ENCODE measurements around the gene HYAL2. TPM values are rescaled to one million over a fixed set of nuclear protein-coding genes. Genes with fewer than 3 reads are reported as not detected.

Gene HYAL2
- total RNA-seq, 4 donors from 2014 or later = 37.4 to 114 (median 97.2) TPM

GRCh38 chr3:50302095-50303012, 20.2 kb downstream of the HYAL2 start:
- Histone ChIP-seq H3K27me3 (no peaks in the 10 kb centered on the region), H3K27ac (replicated peaks in 1 of 4) (peak overlapping the region; percentile 64 to 91 (median 70)), H3K4me1 (peaks cover 27 to 55% (median 52%) of the 10 kb centered on the region in 4 donors), H3K4me3 (peak overlapping the region; percentile 28 to 53 (median 36)), H3K36me3 (peaks cover 0 to 4% (median 0%) of the 10 kb centered on the region in 4 donors), H3K9me3 (no peaks in the 10 kb centered on the region)
- intact Hi-C loops (cut with DNase I) = no loop called here
- TF ChIP-seq, protein P1, sequence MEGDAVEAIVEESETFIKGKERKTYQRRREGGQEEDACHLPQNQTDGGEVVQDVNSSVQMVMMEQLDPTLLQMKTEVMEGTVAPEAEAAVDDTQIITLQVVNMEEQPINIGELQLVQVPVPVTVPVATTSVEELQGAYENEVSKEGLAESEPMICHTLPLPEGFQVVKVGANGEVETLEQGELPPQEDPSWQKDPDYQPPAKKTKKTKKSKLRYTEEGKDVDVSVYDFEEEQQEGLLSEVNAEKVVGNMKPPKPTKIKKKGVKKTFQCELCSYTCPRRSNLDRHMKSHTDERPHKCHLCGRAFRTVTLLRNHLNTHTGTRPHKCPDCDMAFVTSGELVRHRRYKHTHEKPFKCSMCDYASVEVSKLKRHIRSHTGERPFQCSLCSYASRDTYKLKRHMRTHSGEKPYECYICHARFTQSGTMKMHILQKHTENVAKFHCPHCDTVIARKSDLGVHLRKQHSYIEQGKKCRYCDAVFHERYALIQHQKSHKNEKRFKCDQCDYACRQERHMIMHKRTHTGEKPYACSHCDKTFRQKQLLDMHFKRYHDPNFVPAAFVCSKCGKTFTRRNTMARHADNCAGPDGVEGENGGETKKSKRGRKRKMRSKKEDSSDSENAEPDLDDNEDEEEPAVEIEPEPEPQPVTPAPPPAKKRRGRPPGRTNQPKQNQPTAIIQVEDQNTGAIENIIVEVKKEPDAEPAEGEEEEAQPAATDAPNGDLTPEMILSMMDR (IDR thresholded peaks at IDR 0.05) = no peak
- TF ChIP-seq POLR2AphosphoS5 (IDR thresholded peaks at IDR 0.05) (no peak), EP300 (IDR thresholded peaks at IDR 0.05) (no peak), POLR2A (IDR thresholded peaks at IDR 0.05; ENCODE audit: low read depth) (no peak)
- 90% methylated on average over 14 of the region's 32 CpGs for WGBS
- no peak for DNase-seq (ENCODE audit: extremely low spot score)

DNA sequence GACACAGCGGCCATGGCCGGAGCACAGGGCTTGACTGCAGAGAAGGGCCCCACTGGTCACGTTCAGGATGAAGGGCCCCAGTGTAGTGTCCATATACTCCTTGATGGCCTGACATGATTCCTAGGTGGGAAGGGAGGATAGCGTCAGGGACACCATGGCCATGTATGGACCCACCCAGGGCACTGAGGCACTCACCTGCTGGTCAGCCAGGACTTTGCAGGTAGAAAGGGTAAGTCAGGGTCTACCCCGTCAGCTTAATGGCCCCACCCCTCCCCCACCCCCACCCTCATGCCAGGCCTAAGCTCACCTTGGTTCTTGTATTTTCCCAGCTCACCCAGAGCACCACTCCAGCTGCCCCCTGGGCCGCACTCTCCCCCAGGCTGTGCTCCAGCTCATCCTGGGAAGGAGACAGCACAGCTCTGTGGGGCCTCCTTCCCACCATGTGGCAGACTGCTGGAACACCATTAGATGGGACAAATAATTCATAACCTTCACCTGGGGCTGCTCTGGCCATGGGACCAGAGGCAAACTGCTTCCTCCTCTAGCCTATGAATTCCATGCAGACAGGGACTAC, 21.8 kb downstream of the HYAL2 start:
- WGBS = 91% methylated on average over 6 of the region's 6 CpGs
- no peaks in the 10 kb centered on the region for H3K9me3 ChIP-seq
- intact Hi-C loops (cut with DNase I) = no loop called here
- no peak for DNase-seq (ENCODE audit: extremely low spot score)
- peak overlapping the region; percentile 86 to 93 (median 92) for H3K27ac ChIP-seq (replicated peaks in 1 of 4)
- H3K27me3 ChIP-seq = no peaks in the 10 kb centered on the region
- TF ChIP-seq POLR2A (IDR thresholded peaks at IDR 0.05; ENCODE audit: low read depth) (no peak), POLR2AphosphoS5 (IDR thresholded peaks at IDR 0.05) (no peak), EP300 (IDR thresholded peaks at IDR 0.05) (no peak)
- TF ChIP-seq, protein P1 (IDR thresholded peaks at IDR 0.05) = no peak
- peak overlapping the region in 3 of 4 donors; percentile 70 to 74 (median 74) for H3K4me3 ChIP-seq
- H3K4me1 ChIP-seq = peaks cover 27 to 56% (median 52%) of the 10 kb centered on the region in 4 donors
- H3K36me3 ChIP-seq = peaks cover 0 to 9% (median 2%) of the 10 kb centered on the region in 4 donors

- H3K9me3 ChIP-seq = no peaks in the 10 kb centered on the region
- intact Hi-C loops (cut with DNase I) = no loop called here
- peaks cover 0 to 9% (median 2%) of the 10 kb centered on the region in 4 donors for H3K36me3 ChIP-seq
- TF ChIP-seq POLR2A (IDR thresholded peaks at IDR 0.05; ENCODE audit: low read depth) = no peak
- TF ChIP-seq, protein P1 (IDR thresholded peaks at IDR 0.05) = no peak
- TF ChIP-seq EP300 (IDR thresholded peaks at IDR 0.05) = no peak
- TF ChIP-seq POLR2AphosphoS5 (IDR thresholded peaks at IDR 0.05) = no peak
- H3K4me3 ChIP-seq = peak overlapping the region; percentile 67 to 74 (median 72)
- peaks cover 27 to 56% (median 52%) of the 10 kb centered on the region in 4 donors for H3K4me1 ChIP-seq
- DNase-seq (ENCODE audit: extremely low spot score) = no peak
- peak overlapping the region; percentile 86 to 93 (median 92) for H3K27ac ChIP-seq (replicated peaks in 1 of 4)
- no peaks in the 10 kb centered on the region for H3K27me3 ChIP-seq
- 48% methylated on average over 12 of the region's 12 CpGs for WGBS
Measured at GRCh38 chr3:50299929-50300680, 22.4 kb downstream of the HYAL2 start.

DNA sequence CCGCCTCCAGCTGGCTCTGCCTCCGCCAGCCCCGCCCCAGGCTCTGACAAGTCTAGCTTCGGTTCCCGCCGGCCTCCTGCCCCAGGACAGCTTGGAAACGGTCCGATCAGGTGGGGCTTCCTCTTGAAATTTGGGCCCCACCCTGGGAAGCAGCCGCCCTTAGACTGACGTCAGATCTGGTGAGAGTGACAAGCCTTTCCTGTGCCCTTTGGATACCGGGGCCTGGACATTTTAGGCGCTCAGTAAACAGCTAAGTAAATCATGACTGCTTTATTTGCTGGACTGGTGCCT, 23.0 kb downstream of the HYAL2 start:
- 2% methylated on average over 12 of the region's 12 CpGs for WGBS
- no peak for DNase-seq (ENCODE audit: extremely low spot score)
- peak overlapping the region; percentile 67 to 74 (median 72) for H3K4me3 ChIP-seq
- peaks cover 27 to 56% (median 52%) of the 10 kb centered on the region in 4 donors for H3K4me1 ChIP-seq
- intact Hi-C loops (cut with DNase I) = no loop called here
- H3K27me3 ChIP-seq = no peaks in the 10 kb centered on the region
- H3K27ac ChIP-seq (replicated peaks in 1 of 4) = peak overlapping the region; percentile 86 to 93 (median 92)
- TF ChIP-seq EP300 (IDR thresholded peaks at IDR 0.05) (no peak), POLR2A (IDR thresholded peaks at IDR 0.05; ENCODE audit: low read depth) (no peak), POLR2AphosphoS5 (IDR thresholded peaks at IDR 0.05) (no peak)
- TF ChIP-seq, protein P1 (IDR thresholded peaks at IDR 0.05) = no peak
- no peaks in the 10 kb centered on the region for H3K9me3 ChIP-seq
- peaks cover 0 to 9% (median under 1%) of the 10 kb centered on the region in 4 donors for H3K36me3 ChIP-seq
